Stimulated activated CD4-positive, alpha-beta T cell treated with anti-CD3 and anti-CD28 coated beads, Interleukin-2, amount 100 ng/mL, for 48 hours (primary cell): ENCODE data around the gene EZH1.
"Not testable (repeated sequence)": the region's sequence is repeated elsewhere in the genome, so short reads cannot be mapped to it uniquely, and the experiment has no call there.

Experiments used
- DNase-seq, 2 donors: peaks; one replicate each; pipeline ENCODE4 v3.0.0-alpha.2; 2020

The EZH1 gene

GRCh38 chr17:42680331-42680808 lies 64.5 kb downstream of the EZH1 start:
- no peak for DNase-seq

GRCh38 chr17:42679492-42680330 lies 65.1 kb downstream of the EZH1 start:
- DNase-seq, result peak; percentile 70 to 71

- DNase-seq, result no peak
These were observed 65.8 kb downstream of the EZH1 start for GRCh38 chr17:42678951-42679491.

GRCh38 chr17:42677921-42678781 lies 66.7 kb downstream of the EZH1 start:
- DNase-seq, result peak; percentile 74 to 76

GRCh38 chr17:42677012-42677857 lies 67.6 kb downstream of the EZH1 start:
- peak; percentile 97 to 98 for DNase-seq

GRCh38 chr17:42676424-42677011 lies 68.3 kb downstream of the EZH1 start, which contains the start of gene PLEKHH3:
Gene PLEKHH3 (minus strand): TSS chr17:42676994. CDS start chr17:42676563, 431 bp downstream.
- no peak for DNase-seq

GRCh38 chr17:42675965-42676423 lies 68.8 kb downstream of the EZH1 start:
- no peak for DNase-seq

- no peak for DNase-seq
These were observed 69.4 kb downstream of the EZH1 start for GRCh38 chr17:42675348-42675964.

GRCh38 chr17:42674755-42675347 lies 70.0 kb downstream of the EZH1 start:
- DNase-seq, result no peak

GRCh38 chr17:42673885-42674754 lies 70.7 kb downstream of the EZH1 start:
- no peak for DNase-seq

- no peak for DNase-seq
These were observed 71.5 kb downstream of the EZH1 start for GRCh38 chr17:42673266-42673884.

GRCh38 chr17:42672038-42672437 lies 72.8 kb downstream of the EZH1 start:
- DNase-seq, result no peak

- DNase-seq, result no peak
These were observed 73.8 kb downstream of the EZH1 start for GRCh38 chr17:42670789-42671657.

- no peak for DNase-seq
These were observed 74.7 kb downstream of the EZH1 start for GRCh38 chr17:42669977-42670788.

GRCh38 chr17:42669705-42669976 lies 75.2 kb downstream of the EZH1 start:
- no peak for DNase-seq

GRCh38 chr17:42667088-42667951 lies 77.5 kb downstream of the EZH1 start:
- DNase-seq, result no peak

- DNase-seq, result not testable (repeated sequence)
These were observed 78.7 kb downstream of the EZH1 start for GRCh38 chr17:42666126-42666525.
